ENCODE data around the gene TFB2M. TPM values are rescaled to one million over a fixed set of nuclear protein-coding genes. Genes with fewer than 3 reads are reported as not detected.

TFB2M gene
- total and polyA plus RNA-seq, 2 of the 13 experiments (the other 11 are each of a cell fraction or from before 2014, with no cell fraction given) = 15.7 to 31.4 TPM

DNA sequence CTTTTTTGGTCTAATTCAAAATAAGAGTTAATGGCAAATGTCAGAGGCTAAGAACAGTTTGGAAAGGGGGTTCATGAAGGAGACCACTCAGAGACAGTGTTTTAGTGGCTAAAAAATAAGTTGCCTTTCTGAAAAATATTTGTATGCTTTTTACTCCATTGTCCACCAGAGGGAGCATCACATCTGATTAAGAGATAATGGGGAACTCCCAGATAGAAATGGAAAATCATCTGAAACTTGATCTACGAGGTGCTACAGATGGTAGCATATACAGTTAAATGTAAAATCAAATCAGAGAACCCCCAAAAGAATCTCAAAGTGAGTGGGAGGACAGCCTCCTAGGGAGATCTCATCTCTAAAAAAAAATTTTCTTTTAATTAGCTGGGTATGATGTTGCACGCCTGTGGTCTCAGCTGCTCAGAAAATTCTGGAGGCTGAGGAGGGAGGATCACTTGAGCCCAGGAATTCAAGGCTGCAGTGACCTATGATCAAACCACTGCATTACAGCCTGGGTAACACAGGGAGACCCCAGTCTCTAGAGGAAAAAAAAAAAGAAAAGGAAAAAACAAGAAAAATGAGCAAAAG is 68.6 kb downstream of the TFB2M start (continued):
- TF ChIP-seq, protein P1, sequence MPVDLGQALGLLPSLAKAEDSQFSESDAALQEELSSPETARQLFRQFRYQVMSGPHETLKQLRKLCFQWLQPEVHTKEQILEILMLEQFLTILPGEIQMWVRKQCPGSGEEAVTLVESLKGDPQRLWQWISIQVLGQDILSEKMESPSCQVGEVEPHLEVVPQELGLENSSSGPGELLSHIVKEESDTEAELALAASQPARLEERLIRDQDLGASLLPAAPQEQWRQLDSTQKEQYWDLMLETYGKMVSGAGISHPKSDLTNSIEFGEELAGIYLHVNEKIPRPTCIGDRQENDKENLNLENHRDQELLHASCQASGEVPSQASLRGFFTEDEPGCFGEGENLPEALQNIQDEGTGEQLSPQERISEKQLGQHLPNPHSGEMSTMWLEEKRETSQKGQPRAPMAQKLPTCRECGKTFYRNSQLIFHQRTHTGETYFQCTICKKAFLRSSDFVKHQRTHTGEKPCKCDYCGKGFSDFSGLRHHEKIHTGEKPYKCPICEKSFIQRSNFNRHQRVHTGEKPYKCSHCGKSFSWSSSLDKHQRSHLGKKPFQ (CRISPR knock-in tag; IDR thresholded peaks at IDR 0.05; ENCODE audit: insufficient replicate concordance) = no peak
- TF ChIP-seq SETDB1 (CRISPR knock-in tag; IDR thresholded peaks at IDR 0.05; ENCODE audit: borderline replicate concordance) (no peak), ZNF160 (CRISPR knock-in tag; IDR thresholded peaks at IDR 0.05) (no peak), HNRNPLL (IDR thresholded peaks at IDR 0.05; ENCODE audit: low read depth, low read length, poor library complexity, severe bottlenecking) (no peak), RAD21 (CRISPR knock-in tag; IDR thresholded peaks at IDR 0.05) (0 out of 2 replicates have a peak, but pooled peaks have one; percentile 26)

DNA sequence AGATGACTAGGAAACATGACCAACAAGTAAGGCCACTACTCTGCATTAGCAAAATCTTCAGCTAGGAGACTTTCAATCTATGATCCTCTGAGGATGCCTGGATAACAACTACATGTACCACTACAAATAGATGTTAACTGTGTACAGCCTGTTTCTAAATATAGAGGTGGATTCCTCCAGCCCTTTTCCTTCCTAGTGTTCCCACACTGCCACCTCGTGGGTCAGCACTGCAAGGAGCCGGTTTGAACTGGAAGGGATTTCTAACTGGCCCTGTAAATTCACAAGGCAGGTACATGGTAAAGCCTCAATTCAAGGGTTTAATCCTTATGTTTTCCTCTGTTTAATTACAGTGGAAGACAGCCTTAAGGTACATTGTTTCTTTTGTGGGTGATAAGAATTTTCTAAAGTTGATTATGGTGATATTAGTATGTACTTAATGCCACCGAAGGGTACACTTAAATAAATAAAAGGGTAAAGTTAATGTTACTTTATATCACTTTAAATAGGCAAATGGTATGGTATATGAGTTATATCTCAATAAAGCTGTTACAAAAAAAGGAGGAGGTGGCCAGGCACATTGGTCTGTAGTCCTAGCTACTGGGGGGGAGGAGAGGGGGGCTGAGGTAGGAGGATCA is 73.3 kb downstream of the TFB2M start:
- H3K4me1 ChIP-seq (ENCODE audit: insufficient read depth, low read length) = no peaks in the 10 kb centered on the region
- H4K20me1 ChIP-seq (ENCODE audit: insufficient read depth, low read length) = no peaks in the 10 kb centered on the region
- DNase-seq (ENCODE audit: low spot score) (peak; percentile 35), ATAC-seq (peak; percentile 93), FAIRE-seq (peak; percentile 87)
- H3K4me3 ChIP-seq (replicated peaks in 1 of 3; ENCODE audit: insufficient read depth in 1 of 3, low read depth in 2 of 3, low read length in 3 of 3) = no peak overlapping the region
- WGBS (ENCODE audit: low lambda C conversion rate) = 39% methylated on average over 3 of the region's 3 CpGs
- TF ChIP-seq SIX4 (CRISPR knock-in tag; IDR thresholded peaks at IDR 0.05) = no peak
- TF ChIP-seq, protein P2, sequence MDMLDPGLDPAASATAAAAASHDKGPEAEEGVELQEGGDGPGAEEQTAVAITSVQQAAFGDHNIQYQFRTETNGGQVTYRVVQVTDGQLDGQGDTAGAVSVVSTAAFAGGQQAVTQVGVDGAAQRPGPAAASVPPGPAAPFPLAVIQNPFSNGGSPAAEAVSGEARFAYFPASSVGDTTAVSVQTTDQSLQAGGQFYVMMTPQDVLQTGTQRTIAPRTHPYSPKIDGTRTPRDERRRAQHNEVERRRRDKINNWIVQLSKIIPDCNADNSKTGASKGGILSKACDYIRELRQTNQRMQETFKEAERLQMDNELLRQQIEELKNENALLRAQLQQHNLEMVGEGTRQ (IDR thresholded peaks at IDR 0.05; ENCODE audit: low read depth, low read length) = no peak
- TF ChIP-seq, protein P2 (CRISPR knock-in tag; IDR thresholded peaks at IDR 0.05; ENCODE audit: borderline replicate concordance) = no peak
- peak; percentile 51; the same call in 1 of the 2 replicates for TF ChIP-seq RAD21 (CRISPR knock-in tag; IDR thresholded peaks at IDR 0.05)
- no peak for TF ChIP-seq DPF2 (CRISPR knock-in tag; IDR thresholded peaks at IDR 0.05; ENCODE audit: borderline replicate concordance, low read depth)
- no peak for TF ChIP-seq SETDB1 (CRISPR knock-in tag; IDR thresholded peaks at IDR 0.05; ENCODE audit: borderline replicate concordance)
- TF ChIP-seq ZNF674 (CRISPR knock-in tag; IDR thresholded peaks at IDR 0.05; ENCODE audit: low read depth) = no peak
- no peak for TF ChIP-seq DMAP1 (CRISPR knock-in tag; IDR thresholded peaks at IDR 0.05)
- TF ChIP-seq KAT8 (CRISPR knock-in tag; IDR thresholded peaks at IDR 0.05) = 0 out of 2 replicates have a peak, but pooled peaks have one; percentile 7
- TF ChIP-seq ATAD3A (CRISPR knock-in tag; IDR thresholded peaks at IDR 0.05) = no peak
- TF ChIP-seq, protein P3, sequence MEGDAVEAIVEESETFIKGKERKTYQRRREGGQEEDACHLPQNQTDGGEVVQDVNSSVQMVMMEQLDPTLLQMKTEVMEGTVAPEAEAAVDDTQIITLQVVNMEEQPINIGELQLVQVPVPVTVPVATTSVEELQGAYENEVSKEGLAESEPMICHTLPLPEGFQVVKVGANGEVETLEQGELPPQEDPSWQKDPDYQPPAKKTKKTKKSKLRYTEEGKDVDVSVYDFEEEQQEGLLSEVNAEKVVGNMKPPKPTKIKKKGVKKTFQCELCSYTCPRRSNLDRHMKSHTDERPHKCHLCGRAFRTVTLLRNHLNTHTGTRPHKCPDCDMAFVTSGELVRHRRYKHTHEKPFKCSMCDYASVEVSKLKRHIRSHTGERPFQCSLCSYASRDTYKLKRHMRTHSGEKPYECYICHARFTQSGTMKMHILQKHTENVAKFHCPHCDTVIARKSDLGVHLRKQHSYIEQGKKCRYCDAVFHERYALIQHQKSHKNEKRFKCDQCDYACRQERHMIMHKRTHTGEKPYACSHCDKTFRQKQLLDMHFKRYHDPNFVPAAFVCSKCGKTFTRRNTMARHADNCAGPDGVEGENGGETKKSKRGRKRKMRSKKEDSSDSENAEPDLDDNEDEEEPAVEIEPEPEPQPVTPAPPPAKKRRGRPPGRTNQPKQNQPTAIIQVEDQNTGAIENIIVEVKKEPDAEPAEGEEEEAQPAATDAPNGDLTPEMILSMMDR (CRISPR knock-in tag; IDR thresholded peaks at IDR 0.05) = peak; percentile 84
- TF ChIP-seq ZNF747 (CRISPR knock-in tag; IDR thresholded peaks at IDR 0.05; ENCODE audit: borderline replicate concordance) = no peak
- TF ChIP-seq STAG1 (CRISPR knock-in tag; IDR thresholded peaks at IDR 0.05) = peak; percentile 84
- TF ChIP-seq SMC3 (IDR thresholded peaks at IDR 0.05; ENCODE audit: low read length) = peak; percentile 62; the same call in 1 of the 2 replicates
- ChIA-PET POLR2A (no interaction called here), CTCF (ENCODE audit: low intra/inter-chr PET ratio, low total read pairs) (interaction anchor here (1.2 to 1.8 kb wide), 3 partner anchors 481 to 1340 kb away, joined by 3 to 10 read pairs (median 4); no protein-coding TSS in a partner anchor)
- intact Hi-C loops (cut with micrococcal nuclease; ENCODE audit: unreplicated experiment) = loop anchor here (1.0 kb wide), 3 partner anchors 262 to 1339 kb away; no protein-coding TSS in a partner anchor
- no peaks in the 10 kb centered on the region for H3K9me3 ChIP-seq (ENCODE audit: low read length)
- H3K36me3 ChIP-seq (replicated peaks in 1 of 2; ENCODE audit: control insufficient read depth in 1 of 2, insufficient read depth in 2 of 2, low read length in 2 of 2) = no peaks in the 10 kb centered on the region
- H3K9ac ChIP-seq (ENCODE audit: insufficient read depth, low read depth, low read length) = no peak overlapping the region
- no peaks in the 10 kb centered on the region; a peak in 1 of 5 replicates for H3K27me3 ChIP-seq (ENCODE audit: control insufficient read depth in 1 of 2, insufficient read depth in 2 of 2, low read length in 2 of 2)
- no peak overlapping the region for H2AFZ ChIP-seq (ENCODE audit: low read length)
- no peak overlapping the region for H3K27ac ChIP-seq (ENCODE audit: extremely low read length, insufficient read depth, low read length)
- in situ Hi-C loops (cut with HindIII; ENCODE audit: extremely low pct_ligation_motif_present, low pct_unique_long_range_greater_than_20kb) = loop anchor here (25.0 kb wide), 1 partner anchor 1330 kb away; the partner anchor contains the start of gene KIF26B
- no peak overlapping the region for H3K4me2 ChIP-seq (ENCODE audit: low read depth, low read length)
- no TSS peak for BruUV-seq (replicated peaks)
- H3K79me2 ChIP-seq (ENCODE audit: insufficient read depth, low read length) = peaks cover 10% of the 10 kb centered on the region
